A549 (cell line): ENCODE results near the gene KIRREL1. TPM values are rescaled to one million over a fixed set of nuclear protein-coding genes. Genes with fewer than 3 reads are reported as not detected.

Source experiments
- ATAC-seq, 2 experiments: fragments of 200-7000 bp in 1 of 2; fragments of >200 bp in 1 of 2; cut with Nextera tagmentation in 1 of 2; cut with Tn5 transposase in 1 of 2; 3 replicates each; pipeline versions ENCODE4 v1.8.0 to v1.9.1; 2018 to 2020; ENCODE audit warnings: mild to moderate bottlenecking in 1 of 2, moderate library complexity in 1 of 2
- CTCF ChIA-PET: fragments of 300-600 bp; sonication (Branson Sonifier 250); formaldehyde crosslinking; extraction: SDS; loops from one replicate; lab custom pipeline; 2021; ENCODE audit warnings: antibody characterized with exemption, inconsistent platforms; lab: Yijun Ruan, JAX
- POLR2A ChIA-PET: fragments of 350-600 bp; formaldehyde crosslinking; extraction: SDS; loops from one replicate; lab custom pipeline; 2021; ENCODE audit warnings: antibody characterized with exemption, inconsistent platforms; lab: Yijun Ruan, JAX
- DNase-seq, 2 experiments: peaks; one replicate each; pipeline versions ENCODE4 v3.0.0 to v3.0.0-alpha.2; 2011 to 2016; ENCODE audit warnings: low read depth in 1 of 2, low spot score in 1 of 2
- FAIRE-seq: peaks from 2 replicates; lab custom pipeline; 2011; peaks lifted over from hg19 to GRCh38; lab: Jason Lieb, UNC
- H3K27ac ChIP-seq, 2 experiments: fragments of >200 bp; sonication (Bioruptor Twin); formaldehyde crosslinking; 3 replicates each; pipeline ENCODE4 v1.5.1; 2016 to 2017
- H3K4me1 ChIP-seq: fragments of >200 bp; sonication (Bioruptor Twin); formaldehyde crosslinking; 3 replicates; pipeline ENCODE4 v1.6.1; 2016
- H3K4me2 ChIP-seq: fragments of >200 bp; sonication (Bioruptor Twin); formaldehyde crosslinking; 3 replicates; pipeline ENCODE4 v1.6.1; 2016
- H3K4me3 ChIP-seq: fragments of >200 bp; sonication (Bioruptor Twin); formaldehyde crosslinking; 3 replicates; pipeline ENCODE4 v1.5.1; 2016
- H3K9me3 ChIP-seq: fragments of >200 bp; sonication (Bioruptor Twin); formaldehyde crosslinking; 3 replicates; pipeline ENCODE4 v1.6.1; 2016
- CBX2 ChIP-seq: fragments of 200-600 bp; sonication (generic); IDR thresholded peaks from 2 replicates; pipeline ENCODE4 v1.6.1; 2016; ENCODE audit warnings: low read depth, mild to moderate bottlenecking, borderline replicate concordance
- CTCF ChIP-seq: fragments of >200 bp; sonication (Bioruptor Twin); formaldehyde crosslinking; IDR thresholded peaks from 3 replicates; pipeline ENCODE4 v1.5.1; 2016
- EP300 ChIP-seq, 2 experiments: fragments of >200 bp; sonication (Bioruptor Twin); formaldehyde crosslinking; IDR thresholded peaks; 2 replicates in 1 of 2; 3 replicates in 1 of 2; pipeline ENCODE4 v1.6.1; 2016 to 2017
- ESRRA ChIP-seq: fragments of 150-350 bp; IDR thresholded peaks from 2 replicates; pipeline ENCODE4 v1.6.1; 2014; ENCODE audit warnings: mild to moderate bottlenecking, low read length, borderline replicate concordance
- FOSB ChIP-seq: fragments of 250-450 bp; sonication (Bioruptor Pico); IDR thresholded peaks from 2 replicates; pipeline ENCODE4 v1.5.0; 2020; ENCODE audit warnings: mild to moderate bottlenecking, moderate library complexity
- FOSL2 ChIP-seq, 2 experiments: fragments of 450-650 bp in 1 of 2; fragments of >200 bp in 1 of 2; sonication (Bioruptor Twin) in 1 of 2; formaldehyde crosslinking; IDR thresholded peaks; 2 replicates each; pipeline versions ENCODE4 v1.5.0 to v1.6.1; 2016 to 2020; ENCODE audit warnings: mild to moderate bottlenecking in 1 of 2, moderate library complexity in 1 of 2
- FOXS1 ChIP-seq: fragments of 250-450 bp; sonication (Bioruptor Pico); IDR thresholded peaks from 2 replicates; pipeline ENCODE4 v1.5.0; 2020; ENCODE audit warnings: mild to moderate bottlenecking, moderate library complexity
- GATA3 ChIP-seq: IDR thresholded peaks from 2 replicates; pipeline ENCODE4 v1.6.1; 2012; ENCODE audit warnings: borderline replicate concordance
- HDAC2 ChIP-seq: fragments of 200-600 bp; sonication (generic); IDR thresholded peaks from 2 replicates; pipeline ENCODE4 v1.6.1; 2016
- HEYL ChIP-seq: fragments of 250-450 bp; sonication (Bioruptor Pico); IDR thresholded peaks from 2 replicates; pipeline ENCODE4 v1.8.0; 2021; ENCODE audit warnings: mild to moderate bottlenecking, moderate library complexity
- HOXB5 ChIP-seq: fragments of 250-450 bp; sonication (Bioruptor Pico); IDR thresholded peaks from 2 replicates; pipeline ENCODE4 v1.5.0; 2020; ENCODE audit warnings: mild to moderate bottlenecking, moderate library complexity
- JUN ChIP-seq, 2 experiments: fragments of >200 bp; sonication (Bioruptor Twin); formaldehyde crosslinking; IDR thresholded peaks; 2 replicates in 1 of 2; 3 replicates in 1 of 2; pipeline ENCODE4 v1.6.1; 2016 to 2017
- JUNB ChIP-seq: fragments of >200 bp; sonication (Bioruptor Twin); formaldehyde crosslinking; IDR thresholded peaks from 2 replicates; pipeline ENCODE4 v1.6.1; 2016
- KDM1A ChIP-seq: fragments of 200-600 bp; sonication (generic); IDR thresholded peaks from 2 replicates; pipeline ENCODE4 v1.6.1; 2016; ENCODE audit warnings: low read depth, mild to moderate bottlenecking
- MAFK ChIP-seq: fragments of 450-650 bp; IDR thresholded peaks from 2 replicates; pipeline ENCODE4 v1.6.1; 2014; ENCODE audit not compliant: partially characterized antibody
- MYC ChIP-seq: IDR thresholded peaks from 2 replicates; pipeline ENCODE4 v1.6.1; 2012; ENCODE audit warnings: mild to moderate bottlenecking, inconsistent platforms, low read length, improper control_type of control experiment, borderline replicate concordance
- NR3C1 ChIP-seq: fragments of >200 bp; sonication (Bioruptor Twin); formaldehyde crosslinking; IDR thresholded peaks from 3 replicates; pipeline ENCODE4 v1.6.1; 2017
- PBX3 ChIP-seq: IDR thresholded peaks from 2 replicates; pipeline ENCODE4 v1.6.1; 2012
- PHF8 ChIP-seq: fragments of 200-600 bp; sonication (generic); IDR thresholded peaks from 2 replicates; pipeline ENCODE4 v1.6.1; 2016; ENCODE audit warnings: low read depth, mild to moderate bottlenecking, antibody characterized with exemption, moderate library complexity, borderline replicate concordance
- POLR2A ChIP-seq: IDR thresholded peaks from 2 replicates; pipeline ENCODE4 v1.6.1; 2012; ENCODE audit warnings: mild to moderate bottlenecking, low read length
- RAD21 ChIP-seq, 2 experiments: fragments of >200 bp in 1 of 2; sonication (Bioruptor Twin) in 1 of 2; formaldehyde crosslinking in 1 of 2; IDR thresholded peaks in 1 of 2; conservative IDR thresholded peaks in 1 of 2; 2 replicates in 1 of 2; 3 replicates in 1 of 2; pipeline ENCODE4 v1.6.1; 2012 to 2018; ENCODE audit warnings: inconsistent platforms in 1 of 2
- RARB ChIP-seq: fragments of 250-450 bp; sonication (Bioruptor Pico); IDR thresholded peaks from 2 replicates; pipeline ENCODE4 v1.8.0; 2021; ENCODE audit warnings: mild to moderate bottlenecking, moderate library complexity
- SMC3 ChIP-seq: fragments of >200 bp; sonication (Bioruptor Twin); formaldehyde crosslinking; IDR thresholded peaks from 3 replicates; pipeline ENCODE4 v1.6.1; 2018; ENCODE audit warnings: inconsistent platforms
- TP53 ChIP-seq: fragments of 250-450 bp; sonication (Bioruptor Pico); IDR thresholded peaks from 2 replicates; pipeline ENCODE4 v1.5.0; 2021; ENCODE audit warnings: mild to moderate bottlenecking, moderate library complexity
- ZC3H11A ChIP-seq: fragments of 450-650 bp; IDR thresholded peaks from 2 replicates; pipeline ENCODE4 v1.6.1; 2014; ENCODE audit warnings: antibody characterized with exemption, mild to moderate bottlenecking
- ZFP36 ChIP-seq: fragments of 450-650 bp; IDR thresholded peaks from 2 replicates; pipeline ENCODE4 v1.6.1; 2014; ENCODE audit warnings: borderline replicate concordance; ENCODE audit not compliant: partially characterized antibody
- ZSCAN20 ChIP-seq: fragments of 250-450 bp; sonication (Bioruptor Pico); IDR thresholded peaks from 2 replicates; pipeline ENCODE4 v1.8.0; 2022; ENCODE audit warnings: mild to moderate bottlenecking, moderate library complexity
- WGBS: methylation state at CpG from one replicate; pipeline ENCODE4 v1.1.6; 2017; ENCODE audit errors: missing lambda C conversion rate; 5-methylcytosine and 5-hydroxymethylcytosine counted together
- polyA plus RNA-seq, 4 experiments: library from polyadenylated mRNA; depleted of rRNA in 3 of 4; stranded (reverse); fragments of >200 nt; fragmentation: RNase III in 1 of 4; extraction: RNeasy Plus Mini Kit Qiagen cat#74134 plus additional on column Dnase treatment in 1 of 4; gene quantifications; 2 replicates in 3 of 4; 3 replicates in 1 of 4; pipeline ENCODE4 v1.2.3, GENCODE V29; 2011 to 2017
- TF ChIP-seq, protein P1 (sequence below): fragments of 200-600 bp; sonication (generic); IDR thresholded peaks from 2 replicates; pipeline ENCODE4 v1.6.1; 2016; ENCODE audit warnings: antibody characterized with exemption, mild to moderate bottlenecking, moderate library complexity
- TF ChIP-seq, protein P2 (sequence below): fragments of 450-650 bp; IDR thresholded peaks from 2 replicates; pipeline ENCODE4 v1.6.1; 2014; ENCODE audit warnings: antibody characterized with exemption

The KIRREL1 gene
- polyA plus RNA-seq, 2 of the 4 experiments (the other 2 are of a cell fraction), result 18.7 to 41.3 TPM

DNA sequence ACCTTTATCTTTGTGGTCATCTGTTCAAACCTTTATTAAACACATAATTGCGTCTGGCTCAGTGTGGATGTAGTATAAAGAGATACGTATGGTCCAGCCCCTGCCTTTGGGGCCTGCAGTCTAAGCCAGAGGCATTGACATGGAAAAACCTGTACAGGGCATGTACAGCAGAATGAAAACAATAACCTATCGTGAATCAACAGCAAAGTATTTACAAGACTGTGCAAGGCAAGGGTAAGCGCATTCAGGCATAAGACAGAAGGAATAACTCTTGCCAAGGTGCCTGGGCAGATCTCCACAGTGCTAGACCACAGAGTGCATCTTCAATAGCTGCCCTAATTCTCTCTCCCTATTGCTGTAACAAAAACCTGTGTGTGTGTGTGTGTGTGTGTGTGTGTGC, 35.5 kb downstream of the KIRREL1 start (continued):
- TF ChIP-seq, protein P1, sequence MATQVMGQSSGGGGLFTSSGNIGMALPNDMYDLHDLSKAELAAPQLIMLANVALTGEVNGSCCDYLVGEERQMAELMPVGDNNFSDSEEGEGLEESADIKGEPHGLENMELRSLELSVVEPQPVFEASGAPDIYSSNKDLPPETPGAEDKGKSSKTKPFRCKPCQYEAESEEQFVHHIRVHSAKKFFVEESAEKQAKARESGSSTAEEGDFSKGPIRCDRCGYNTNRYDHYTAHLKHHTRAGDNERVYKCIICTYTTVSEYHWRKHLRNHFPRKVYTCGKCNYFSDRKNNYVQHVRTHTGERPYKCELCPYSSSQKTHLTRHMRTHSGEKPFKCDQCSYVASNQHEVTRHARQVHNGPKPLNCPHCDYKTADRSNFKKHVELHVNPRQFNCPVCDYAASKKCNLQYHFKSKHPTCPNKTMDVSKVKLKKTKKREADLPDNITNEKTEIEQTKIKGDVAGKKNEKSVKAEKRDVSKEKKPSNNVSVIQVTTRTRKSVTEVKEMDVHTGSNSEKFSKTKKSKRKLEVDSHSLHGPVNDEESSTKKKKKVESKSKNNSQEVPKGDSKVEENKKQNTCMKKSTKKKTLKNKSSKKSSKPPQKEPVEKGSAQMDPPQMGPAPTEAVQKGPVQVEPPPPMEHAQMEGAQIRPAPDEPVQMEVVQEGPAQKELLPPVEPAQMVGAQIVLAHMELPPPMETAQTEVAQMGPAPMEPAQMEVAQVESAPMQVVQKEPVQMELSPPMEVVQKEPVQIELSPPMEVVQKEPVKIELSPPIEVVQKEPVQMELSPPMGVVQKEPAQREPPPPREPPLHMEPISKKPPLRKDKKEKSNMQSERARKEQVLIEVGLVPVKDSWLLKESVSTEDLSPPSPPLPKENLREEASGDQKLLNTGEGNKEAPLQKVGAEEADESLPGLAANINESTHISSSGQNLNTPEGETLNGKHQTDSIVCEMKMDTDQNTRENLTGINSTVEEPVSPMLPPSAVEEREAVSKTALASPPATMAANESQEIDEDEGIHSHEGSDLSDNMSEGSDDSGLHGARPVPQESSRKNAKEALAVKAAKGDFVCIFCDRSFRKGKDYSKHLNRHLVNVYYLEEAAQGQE, result no peak
- TF ChIP-seq ZSCAN20 (CRISPR knock-in tag) (no peak), ESRRA (no peak), KDM1A (no peak), JUNB (no peak), JUN (IDR thresholded peaks at IDR 0.05) (no peak), EP300 (IDR thresholded peaks at IDR 0.05) (no peak)
- TF ChIP-seq, protein P2, sequence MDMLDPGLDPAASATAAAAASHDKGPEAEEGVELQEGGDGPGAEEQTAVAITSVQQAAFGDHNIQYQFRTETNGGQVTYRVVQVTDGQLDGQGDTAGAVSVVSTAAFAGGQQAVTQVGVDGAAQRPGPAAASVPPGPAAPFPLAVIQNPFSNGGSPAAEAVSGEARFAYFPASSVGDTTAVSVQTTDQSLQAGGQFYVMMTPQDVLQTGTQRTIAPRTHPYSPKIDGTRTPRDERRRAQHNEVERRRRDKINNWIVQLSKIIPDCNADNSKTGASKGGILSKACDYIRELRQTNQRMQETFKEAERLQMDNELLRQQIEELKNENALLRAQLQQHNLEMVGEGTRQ, result no peak

- no peak for ATAC-seq
- POLR2A ChIA-PET, result interaction anchor here (1.1 kb wide), 1 partner anchor 24 kb away, joined by 4 read pairs; no protein-coding TSS in a partner anchor
- Histone ChIP-seq H3K4me1 (peaks cover 36% of the 10 kb centered on the region), H3K4me3 (no peak overlapping the region), H3K9me3 (no peaks in the 10 kb centered on the region), H3K27ac (peak overlapping the region in 1 of 2 experiments; percentile 50; a peak in 2 of 6 replicates), H3K4me2 (no peak overlapping the region)
- no peak for TF ChIP-seq POLR2A
- no peak for TF ChIP-seq CBX2
- no peak for TF ChIP-seq FOSB (CRISPR knock-in tag)
- TF ChIP-seq FOXS1 (CRISPR knock-in tag), result no peak
- TF ChIP-seq TP53 (CRISPR knock-in tag), result no peak
- no peak for TF ChIP-seq PBX3
- TF ChIP-seq FOSL2 (IDR thresholded peaks at IDR 0.05), result no peak
- no peak for TF ChIP-seq FOSL2 (CRISPR knock-in tag; IDR thresholded peaks at IDR 0.05)
- TF ChIP-seq HDAC2, result no peak
- no peak for TF ChIP-seq RARB (CRISPR knock-in tag)
- TF ChIP-seq NR3C1, result no peak
- TF ChIP-seq EP300 (IDR thresholded peaks at IDR 0.05), result no peak
- TF ChIP-seq HEYL, result no peak
- CTCF ChIA-PET, result interaction anchor here (0.7 to 49.7 kb wide), 13 partner anchors 8 to 90 kb away, joined by 3 to 1281 read pairs (median 5); partner anchors contain the start of gene KIRREL1
- FAIRE-seq, result no peak
- WGBS, result 91% methylated on average over 3 of the region's 3 CpGs
- no peak for DNase-seq
These were observed 41.6 kb downstream of the KIRREL1 start for GRCh38 chr1:158035014-158035413.

DNA sequence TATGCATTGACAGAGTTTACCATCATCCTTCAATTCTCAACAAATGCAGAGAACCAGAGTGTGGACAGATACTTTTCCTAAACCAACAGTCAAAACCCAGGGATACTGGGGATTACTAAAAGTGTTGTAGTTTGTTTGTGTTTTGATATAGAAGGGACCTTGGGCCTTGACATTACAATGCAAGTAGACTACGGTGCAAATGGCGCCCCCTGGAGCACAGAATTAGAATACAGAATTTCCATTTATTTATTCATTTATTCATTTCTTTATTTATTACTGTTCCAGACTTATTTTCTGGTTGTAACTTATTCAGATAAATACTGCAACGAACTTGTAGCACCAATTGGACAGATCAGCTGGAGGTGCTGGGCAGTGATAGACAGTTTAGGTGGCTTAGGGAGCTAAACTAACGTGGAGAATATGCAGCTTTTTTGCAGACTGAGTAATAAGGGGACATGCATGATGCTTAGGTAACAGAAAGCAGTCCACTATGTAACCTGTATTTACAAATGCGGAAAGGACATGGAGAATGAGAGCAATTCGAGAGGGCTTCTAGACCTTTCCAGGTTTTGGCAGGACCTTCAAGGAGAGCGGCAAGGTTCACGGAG, 42.6 kb downstream of the KIRREL1 start:
- H3K4me3 ChIP-seq, result no peak overlapping the region
- no peak for FAIRE-seq
- H3K9me3 ChIP-seq, result no peaks in the 10 kb centered on the region
- H3K4me1 ChIP-seq, result peaks cover 36% of the 10 kb centered on the region
- H3K4me2 ChIP-seq, result no peak overlapping the region
- TF ChIP-seq MYC, result no peak
- no peak for TF ChIP-seq ZC3H11A
- no peak for TF ChIP-seq HOXB5 (CRISPR knock-in tag)
- TF ChIP-seq ZFP36, result no peak
- peak; percentile 81 to 84 for TF ChIP-seq RAD21 (conservative IDR thresholded peaks at IDR 0.05 in 1 of 2, IDR thresholded peaks at IDR 0.05 in 1 of 2)
- no peak for TF ChIP-seq PHF8
- no peak for TF ChIP-seq HEYL
- TF ChIP-seq GATA3, result no peak
- no peak for TF ChIP-seq MAFK
- peak; percentile 92 for TF ChIP-seq SMC3
- no peak for TF ChIP-seq RARB (CRISPR knock-in tag)
- no peak for TF ChIP-seq HDAC2
- peak; percentile 88 for TF ChIP-seq CTCF
- no peak for TF ChIP-seq NR3C1
- POLR2A ChIA-PET, result no interaction called here
- peak; percentile 23 to 57; a peak in 3 of 6 replicates for ATAC-seq
- 46% methylated on average over 8 of the region's 8 CpGs for WGBS
- peak in 1 of 2 experiments; percentile 72 for DNase-seq
- peak overlapping the region; percentile 66 to 84; a peak in 5 of 6 replicates for H3K27ac ChIP-seq
- CTCF ChIA-PET, result interaction anchor here (0.6 to 49.7 kb wide), 25 partner anchors 9 to 84 kb away, joined by 3 to 1281 read pairs (median 4); partner anchors contain the start of gene KIRREL1
